Trophoblast cell (in vitro differentiated cells and primary cell): Measurements from ENCODE around the gene ZNF234.
A peak's percentile ranks its signal among the peaks of the same experiment; 100 is the strongest.

Source experiments
- DNase-seq, 2 donors: peaks; one replicate each; pipeline ENCODE4 v3.0.0-alpha.2; 2016
- H2AFZ ChIP-seq: 2 replicates; pipeline ENCODE4 v1.6.1; 2013; ENCODE audit warnings: low read length, moderate library complexity, mild to moderate bottlenecking; ENCODE audit not compliant: insufficient read depth, poor library complexity
- H2AK5ac ChIP-seq: 2 replicates; pipeline ENCODE4 v1.6.1; 2013; ENCODE audit warnings: mild to moderate bottlenecking, low read length
- H2BK120ac ChIP-seq: 2 replicates; pipeline ENCODE4 v1.6.1; 2013; ENCODE audit warnings: low read length, mild to moderate bottlenecking, moderate library complexity; ENCODE audit not compliant: insufficient read depth, poor library complexity
- H2BK12ac ChIP-seq: 2 replicates; pipeline ENCODE4 v1.6.1; 2013; ENCODE audit warnings: mild to moderate bottlenecking, low read length, moderate library complexity
- H2BK5ac ChIP-seq: 2 replicates; pipeline ENCODE4 v1.6.1; 2013; ENCODE audit warnings: low read length, low read depth, moderate library complexity, mild to moderate bottlenecking; ENCODE audit not compliant: poor library complexity
- H3K14ac ChIP-seq: 2 replicates; pipeline ENCODE4 v1.6.1; 2013; ENCODE audit warnings: mild to moderate bottlenecking, low read length
- H3K18ac ChIP-seq: 2 replicates; pipeline ENCODE4 v1.6.1; 2013; ENCODE audit warnings: mild to moderate bottlenecking, low read length
- H3K23ac ChIP-seq: 2 replicates; pipeline ENCODE4 v1.6.1; 2013; ENCODE audit warnings: low read length
- H3K27ac ChIP-seq: 2 replicates; pipeline ENCODE4 v1.5.1; 2013; ENCODE audit warnings: low read depth, mild to moderate bottlenecking, inconsistent platforms, low read length, moderate library complexity
- H3K27me3 ChIP-seq: 2 replicates; pipeline ENCODE4 v1.6.1; 2013; ENCODE audit warnings: inconsistent platforms, mild to moderate bottlenecking, low read length, moderate library complexity; ENCODE audit not compliant: insufficient read depth
- H3K36me3 ChIP-seq, 2 experiments: 1 replicate in 1 of 2; 2 replicates in 1 of 2; pipeline ENCODE4 v1.6.1; 2013; ENCODE audit warnings: low read length in 2 of 2, mild to moderate bottlenecking in 2 of 2, moderate library complexity in 1 of 2; ENCODE audit not compliant: insufficient read depth in 2 of 2, control insufficient read depth in 1 of 2
- H3K4ac ChIP-seq: 2 replicates; pipeline ENCODE4 v1.6.1; 2013; ENCODE audit warnings: low read depth, mild to moderate bottlenecking, low read length, moderate library complexity
- H3K4me1 ChIP-seq, 2 experiments: 1 replicate in 1 of 2; 2 replicates in 1 of 2; pipeline ENCODE4 v1.6.1; 2013; ENCODE audit warnings: low read length in 2 of 2, mild to moderate bottlenecking in 2 of 2, moderate library complexity in 1 of 2; ENCODE audit not compliant: insufficient read depth in 2 of 2, control insufficient read depth in 1 of 2
- H3K4me2 ChIP-seq: 2 replicates; pipeline ENCODE4 v1.6.1; 2013; ENCODE audit warnings: inconsistent platforms, mild to moderate bottlenecking, low read length, moderate library complexity
- H3K4me3 ChIP-seq: 2 replicates; pipeline ENCODE4 v1.5.1; 2013; ENCODE audit warnings: mild to moderate bottlenecking, low read depth, low read length, inconsistent platforms
- H3K79me1 ChIP-seq: one replicate; pipeline ENCODE4 v1.6.1; 2013; ENCODE audit warnings: low read length
- H3K79me2 ChIP-seq: 2 replicates; pipeline ENCODE4 v1.6.1; 2013; ENCODE audit warnings: low read length, mild to moderate bottlenecking; ENCODE audit not compliant: control insufficient read depth, insufficient read depth, poor library complexity
- H3K9ac ChIP-seq: 2 replicates; pipeline ENCODE4 v1.6.1; 2013; ENCODE audit warnings: mild to moderate bottlenecking, low read length
- H3K9me3 ChIP-seq: 2 replicates; pipeline ENCODE4 v1.6.1; 2013; ENCODE audit warnings: low read depth, mild to moderate bottlenecking, control low read depth, inconsistent platforms, low read length; ENCODE audit not compliant: insufficient read depth
- H4K12ac ChIP-seq: 2 replicates; pipeline ENCODE4 v1.6.1; 2013; ENCODE audit warnings: low read depth, mild to moderate bottlenecking, low read length, moderate library complexity
- H4K8ac ChIP-seq: 2 replicates; pipeline ENCODE4 v1.6.1; 2013; ENCODE audit warnings: low read depth, mild to moderate bottlenecking, low read length, moderate library complexity
- H4K91ac ChIP-seq: one replicate; pipeline ENCODE4 v1.6.1; 2013; ENCODE audit warnings: low read depth, mild to moderate bottlenecking, low read length, moderate library complexity
- WGBS: extraction: QIAGEN DNeasy Blood & Tissue Kit; methylation state at CpG from one replicate; pipeline ENCODE4 v1.1.7; 2013; ENCODE audit warnings: missing lambda C conversion rate; ENCODE audit not compliant: insufficient read length, insufficient coverage; ENCODE audit errors: extremely low coverage; 5-methylcytosine and 5-hydroxymethylcytosine counted together

ZNF234 gene

GRCh38 chr19:44207126-44207803, 65.9 kb downstream of the ZNF234 start:
- Histone ChIP-seq H2AFZ (peak overlapping the region; percentile 90), H3K36me3 (no peaks in the 10 kb centered on the region), H4K91ac (peak overlapping the region; percentile 79), H3K4me1 (no peaks in the 10 kb centered on the region), H4K12ac (peak overlapping the region; percentile 83), H4K8ac (peak overlapping the region; percentile 98), H2BK120ac (peak overlapping the region; percentile 23), H3K4me2 (peak overlapping the region; percentile 90), H3K9ac (peak overlapping the region; percentile 81), H3K18ac (peak overlapping the region; percentile 45), H3K27ac (peak overlapping the region; percentile 24), H3K14ac (peak overlapping the region; percentile 38), H3K27me3 (no peaks in the 10 kb centered on the region), H2BK5ac (peak overlapping the region; percentile 54), H3K9me3 (no peaks in the 10 kb centered on the region), H2AK5ac (no peak overlapping the region), H3K79me2 (peaks cover 3% of the 10 kb centered on the region), H3K23ac (no peak overlapping the region), H3K79me1 (peaks cover 3% of the 10 kb centered on the region), H2BK12ac (no peak overlapping the region), H3K4ac (peak overlapping the region; percentile 39), H3K4me3 (peak overlapping the region; percentile 77)
- WGBS: no CpG with 5 or more reads among the region's 26 CpGs
- peak; percentile 72 to 96 for DNase-seq
